Measurements from ENCODE around the gene PPIB. TPM values are rescaled to one million over a fixed set of nuclear protein-coding genes. Genes with fewer than 3 reads are reported as not detected.

The PPIB gene
- total RNA-seq = 100 to 1,000 TPM; 234 to 298 (median 251) TPM
- total RNA-seq (2013) = 324 TPM

- no peaks in the 10 kb centered on the region for H3K9me3 Mint-ChIP-seq
- Histone ChIP-seq H3K36me3 (ENCODE audit: control insufficient read depth, insufficient read depth, low read length) (peaks cover 24% of the 10 kb centered on the region), H3K27ac (ENCODE audit: low read length) (peak within 1 kb of the TSS; percentile 84), H3K4me1 (ENCODE audit: control insufficient read depth, insufficient read depth, low read length) (peaks cover 44% of the 10 kb centered on the region), H3K4me3 (ENCODE audit: low read length) (peak within 1 kb of the TSS; percentile 80), H3K27me3 (ENCODE audit: control insufficient read depth, insufficient read depth, low read length) (no peaks in the 10 kb centered on the region), H3K9me3 (ENCODE audit: control insufficient read depth, insufficient read depth, low read length) (no peaks in the 10 kb centered on the region)
- TF ChIP-seq, protein P1, sequence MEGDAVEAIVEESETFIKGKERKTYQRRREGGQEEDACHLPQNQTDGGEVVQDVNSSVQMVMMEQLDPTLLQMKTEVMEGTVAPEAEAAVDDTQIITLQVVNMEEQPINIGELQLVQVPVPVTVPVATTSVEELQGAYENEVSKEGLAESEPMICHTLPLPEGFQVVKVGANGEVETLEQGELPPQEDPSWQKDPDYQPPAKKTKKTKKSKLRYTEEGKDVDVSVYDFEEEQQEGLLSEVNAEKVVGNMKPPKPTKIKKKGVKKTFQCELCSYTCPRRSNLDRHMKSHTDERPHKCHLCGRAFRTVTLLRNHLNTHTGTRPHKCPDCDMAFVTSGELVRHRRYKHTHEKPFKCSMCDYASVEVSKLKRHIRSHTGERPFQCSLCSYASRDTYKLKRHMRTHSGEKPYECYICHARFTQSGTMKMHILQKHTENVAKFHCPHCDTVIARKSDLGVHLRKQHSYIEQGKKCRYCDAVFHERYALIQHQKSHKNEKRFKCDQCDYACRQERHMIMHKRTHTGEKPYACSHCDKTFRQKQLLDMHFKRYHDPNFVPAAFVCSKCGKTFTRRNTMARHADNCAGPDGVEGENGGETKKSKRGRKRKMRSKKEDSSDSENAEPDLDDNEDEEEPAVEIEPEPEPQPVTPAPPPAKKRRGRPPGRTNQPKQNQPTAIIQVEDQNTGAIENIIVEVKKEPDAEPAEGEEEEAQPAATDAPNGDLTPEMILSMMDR (IDR thresholded peaks at IDR 0.05) = no peak
- intact Hi-C loops (cut with micrococcal nuclease) = loop anchor here (1.0 to 5.0 kb wide), 4 partner anchors 70 to 719 kb away; partner anchors contain the start of genes CIAO2A and CSNK1G1
- no peaks in the 10 kb centered on the region for H3K27me3 Mint-ChIP-seq (ENCODE audit: low read depth in 2 of 2)
- H3K27ac Mint-ChIP-seq = peak within 1 kb of the TSS; percentile 92 to 95
- H3K4me1 Mint-ChIP-seq = peaks cover 43 to 44% of the 10 kb centered on the region in 2 donors
- H3K4me3 Mint-ChIP-seq = peak within 1 kb of the TSS; percentile 88
- DNase-seq (peak; percentile 93 to 97), ATAC-seq (peak; percentile 89 to 96 (median 91))
- WGBS (ENCODE audit: insufficient coverage) = under 1% methylated on average over 68 of the region's 69 CpGs
- peaks cover 10% of the 10 kb centered on the region for H3K36me3 Mint-ChIP-seq
These were observed at the start of gene PPIB for GRCh38 chr15:64162869-64163658. Gene PPIB, minus strand, starts transcription at chr15:64163022. Its CDS starts 36 bp downstream, at chr15:64162986.

DNA sequence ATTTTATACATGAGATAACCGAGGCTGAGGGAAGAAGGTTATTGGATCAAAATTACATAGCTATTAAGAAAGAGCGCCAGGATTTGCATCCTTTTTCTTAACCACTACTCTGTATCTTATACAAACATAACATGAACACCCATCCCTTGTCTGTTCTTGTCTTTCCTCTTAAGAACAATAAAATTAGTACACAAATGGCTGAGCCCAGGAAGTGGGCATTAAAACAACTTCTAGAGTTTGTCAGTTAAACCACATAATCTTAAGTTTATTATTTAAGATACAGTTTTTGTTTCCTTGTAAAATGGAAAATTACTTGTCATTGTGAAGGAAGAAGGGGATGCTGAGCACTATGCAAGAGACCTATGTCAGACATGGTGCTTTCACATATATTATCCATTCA is 48.9 kb upstream of the PPIB start:
- H3K27ac Mint-ChIP-seq = peak overlapping the region; percentile 38 to 42
- WGBS (ENCODE audit: insufficient coverage) = 100% methylated on average over 1 of the region's 2 CpGs

GRCh38 chr15:64210371-64210770 is 47.5 kb upstream of the PPIB start:
- Histone ChIP-seq H3K4me1 (ENCODE audit: control insufficient read depth, insufficient read depth, low read length) (no peaks in the 10 kb centered on the region), H3K4me3 (ENCODE audit: low read length) (no peak overlapping the region), H3K27ac (ENCODE audit: low read length) (no peak overlapping the region), H3K9me3 (ENCODE audit: control insufficient read depth, insufficient read depth, low read length) (no peaks in the 10 kb centered on the region), H3K27me3 (ENCODE audit: control insufficient read depth, insufficient read depth, low read length) (no peaks in the 10 kb centered on the region), H3K36me3 (ENCODE audit: control insufficient read depth, insufficient read depth, low read length) (peaks cover 11% of the 10 kb centered on the region)
- intact Hi-C loops (cut with micrococcal nuclease) = no loop called here
- no peaks in the 10 kb centered on the region for H3K27me3 Mint-ChIP-seq (ENCODE audit: low read depth in 2 of 2)
- H3K4me1 Mint-ChIP-seq = peaks cover 4 to 17% of the 10 kb centered on the region in 2 donors
- no peak for ATAC-seq
- H3K4me3 Mint-ChIP-seq = no peak overlapping the region
- H3K27ac Mint-ChIP-seq = no peak overlapping the region
- H3K36me3 Mint-ChIP-seq = peaks cover 11% of the 10 kb centered on the region
- WGBS (ENCODE audit: insufficient coverage) = 71% methylated on average over 1 of the region's 2 CpGs
- H3K9me3 Mint-ChIP-seq = no peaks in the 10 kb centered on the region
- DNase-seq = no peak
- TF ChIP-seq, protein P1 (IDR thresholded peaks at IDR 0.05) = no peak

More for the DNA sequence above, 48.9 kb upstream of the PPIB start:
- Mint-ChIP-seq H3K9me3 (no peaks in the 10 kb centered on the region), H3K27me3 (ENCODE audit: low read depth in 2 of 2) (no peaks in the 10 kb centered on the region), H3K36me3 (peaks cover 11% of the 10 kb centered on the region), H3K4me3 (no peak overlapping the region), H3K4me1 (peaks cover 4 to 17% of the 10 kb centered on the region in 2 donors)
- TF ChIP-seq, protein P1 (IDR thresholded peaks at IDR 0.05) = no peak
- Histone ChIP-seq H3K9me3 (ENCODE audit: control insufficient read depth, insufficient read depth, low read length) (no peaks in the 10 kb centered on the region), H3K4me3 (ENCODE audit: low read length) (no peak overlapping the region), H3K36me3 (ENCODE audit: control insufficient read depth, insufficient read depth, low read length) (peaks cover 12% of the 10 kb centered on the region), H3K4me1 (ENCODE audit: control insufficient read depth, insufficient read depth, low read length) (no peaks in the 10 kb centered on the region), H3K27ac (ENCODE audit: low read length) (no peak overlapping the region), H3K27me3 (ENCODE audit: control insufficient read depth, insufficient read depth, low read length) (no peaks in the 10 kb centered on the region)
- DNase-seq (no peak), ATAC-seq (no peak)
- intact Hi-C loops (cut with micrococcal nuclease) = no loop called here

All from natural killer cell (primary cell).